ENCODE measurements around the gene SPATA33. TPM values are rescaled to one million over a fixed set of nuclear protein-coding genes. Genes with fewer than 3 reads are reported as not detected.

Gene SPATA33
- total RNA-seq (2014; rRNA removed; shearing (Covaris generic)) (1.8 and 2.7 TPM in 2 replicates), polyA plus RNA-seq (2016; fragmentation: Nextera tagmentation; extraction: Ambion mirVana) (7.5 and 8.6 TPM in 2 replicates)

GRCh38 chr16:89657442-89658220 is at the start of gene SPATA33, which contains the start of gene CHMP1A:
SPATA33 (plus strand) TSS chr16:89657836; CDS start chr16:89657912, 76 bp downstream.
CHMP1A (minus strand) TSS chr16:89657708; CDS start chr16:89657588, 120 bp downstream.
- no peaks in the 10 kb centered on the region for H3K9me2 ChIP-seq (ENCODE audit: insufficient read depth)
- peak within 1 kb of the TSS; percentile 95 for H3K4me3 ChIP-seq
- peaks cover 7% of the 10 kb centered on the region for H3K4me1 ChIP-seq (ENCODE audit: insufficient read depth)
- TF ChIP-seq EZH2 (IDR thresholded peaks at IDR 0.05; ENCODE audit: insufficient read depth, poor library complexity, severe bottlenecking) (no peak), EZH2phosphoT487 (IDR thresholded peaks at IDR 0.05; ENCODE audit: insufficient read depth, low read depth) (no peak)
- in situ Hi-C loops (cut with MboI): no loop called here
- no peaks in the 10 kb centered on the region for H3F3A ChIP-seq (ENCODE audit: insufficient read depth)
- no peaks in the 10 kb centered on the region for H3K9me3 ChIP-seq (ENCODE audit: low read depth)
- peak within 1 kb of the TSS; percentile 89 for H3K9ac ChIP-seq
- peak; percentile 96 for DNase-seq
- no peaks in the 10 kb centered on the region for H3K27me3 ChIP-seq (replicated peaks; ENCODE audit: insufficient read depth)
- peak within 1 kb of the TSS; percentile 93 for H2AFZ ChIP-seq
- peak within 1 kb of the TSS; percentile 86 for H3K4me2 ChIP-seq (ENCODE audit: unreplicated experiment)
- WGBS, 2 experiments (ENCODE audit: low coverage in 1 of 2, low lambda C conversion rate in 2 of 2, missing lambda C conversion rate in 2 of 2): 0 to 2% methylated on average over 64 to 97 of the region's 99 CpGs
- no peaks in the 10 kb centered on the region for H4K20me1 ChIP-seq (ENCODE audit: insufficient read depth)
- H3K36me3 ChIP-seq (ENCODE audit: low read depth): no peaks in the 10 kb centered on the region
- H3K27ac ChIP-seq: peak within 1 kb of the TSS; percentile 21
- peaks cover 77% of the 10 kb centered on the region for H3K79me2 ChIP-seq (ENCODE audit: insufficient read depth)

- H2AFZ ChIP-seq: no peak overlapping the region
- H3K4me3 ChIP-seq: no peak overlapping the region
- H3K36me3 ChIP-seq (ENCODE audit: low read depth): no peaks in the 10 kb centered on the region
- no peak overlapping the region for H3K27ac ChIP-seq
- WGBS, 2 experiments (ENCODE audit: low coverage in 1 of 2, low lambda C conversion rate in 2 of 2, missing lambda C conversion rate in 2 of 2): 77 to 79% methylated on average over 32 of the region's 32 CpGs
- H3K9ac ChIP-seq: no peak overlapping the region
- in situ Hi-C loops (cut with MboI): no loop called here
- no peaks in the 10 kb centered on the region for H3K9me2 ChIP-seq (ENCODE audit: insufficient read depth)
- TF ChIP-seq EZH2phosphoT487 (IDR thresholded peaks at IDR 0.05; ENCODE audit: insufficient read depth, low read depth) (no peak), EZH2 (IDR thresholded peaks at IDR 0.05; ENCODE audit: insufficient read depth, poor library complexity, severe bottlenecking) (no peak)
- H3K27me3 ChIP-seq (replicated peaks; ENCODE audit: insufficient read depth): no peaks in the 10 kb centered on the region
- H4K20me1 ChIP-seq (ENCODE audit: insufficient read depth): no peaks in the 10 kb centered on the region
- no peaks in the 10 kb centered on the region for H3K4me1 ChIP-seq (ENCODE audit: insufficient read depth)
- H3F3A ChIP-seq (ENCODE audit: insufficient read depth): peaks cover under 1% of the 10 kb centered on the region; the same call in 1 of the 2 replicates
- H3K79me2 ChIP-seq (ENCODE audit: insufficient read depth): no peaks in the 10 kb centered on the region
- DNase-seq: no peak
- no peak overlapping the region for H3K4me2 ChIP-seq (ENCODE audit: unreplicated experiment)
- H3K9me3 ChIP-seq (ENCODE audit: low read depth): no peaks in the 10 kb centered on the region
Measured at GRCh38 chr16:89607937-89608740, 49.5 kb upstream of the SPATA33 start.

GRCh38 chr16:89610108-89610453 is 47.6 kb upstream of the SPATA33 start:
- H3K27ac ChIP-seq: no peak overlapping the region
- no peak for TF ChIP-seq EZH2 (IDR thresholded peaks at IDR 0.05; ENCODE audit: insufficient read depth, poor library complexity, severe bottlenecking)
- no peak for TF ChIP-seq EZH2phosphoT487 (IDR thresholded peaks at IDR 0.05; ENCODE audit: insufficient read depth, low read depth)
- H3K4me3 ChIP-seq: no peak overlapping the region
- H4K20me1 ChIP-seq (ENCODE audit: insufficient read depth): no peaks in the 10 kb centered on the region
- H2AFZ ChIP-seq: no peak overlapping the region
- no peaks in the 10 kb centered on the region for H3K36me3 ChIP-seq (ENCODE audit: low read depth)
- no peaks in the 10 kb centered on the region for H3F3A ChIP-seq (ENCODE audit: insufficient read depth)
- WGBS, 2 experiments (ENCODE audit: low coverage in 1 of 2, low lambda C conversion rate in 2 of 2, missing lambda C conversion rate in 2 of 2): 83 to 85% methylated on average over 1 of the region's 1 CpG
- no peak for DNase-seq
- no peak overlapping the region for H3K4me2 ChIP-seq (ENCODE audit: unreplicated experiment)
- in situ Hi-C loops (cut with MboI): no loop called here
- H3K9ac ChIP-seq: no peak overlapping the region
- no peaks in the 10 kb centered on the region for H3K9me3 ChIP-seq (ENCODE audit: low read depth)
- H3K4me1 ChIP-seq (ENCODE audit: insufficient read depth): no peaks in the 10 kb centered on the region
- H3K27me3 ChIP-seq (replicated peaks; ENCODE audit: insufficient read depth): no peaks in the 10 kb centered on the region
- H3K9me2 ChIP-seq (ENCODE audit: insufficient read depth): no peaks in the 10 kb centered on the region
- H3K79me2 ChIP-seq (ENCODE audit: insufficient read depth): no peaks in the 10 kb centered on the region

- in situ Hi-C loops (cut with MboI): no loop called here
- Histone ChIP-seq H3K9me3 (ENCODE audit: low read depth) (no peaks in the 10 kb centered on the region), H3K9ac (no peak overlapping the region), H3K4me3 (no peak overlapping the region), H3K9me2 (ENCODE audit: insufficient read depth) (no peaks in the 10 kb centered on the region), H3K4me1 (ENCODE audit: insufficient read depth) (no peaks in the 10 kb centered on the region), H3K79me2 (ENCODE audit: insufficient read depth) (no peaks in the 10 kb centered on the region), H2AFZ (no peak overlapping the region), H3K27me3 (replicated peaks; ENCODE audit: insufficient read depth) (no peaks in the 10 kb centered on the region), H3K36me3 (ENCODE audit: low read depth) (no peaks in the 10 kb centered on the region), H4K20me1 (ENCODE audit: insufficient read depth) (no peaks in the 10 kb centered on the region), H3K27ac (no peak overlapping the region), H3F3A (ENCODE audit: insufficient read depth) (no peaks in the 10 kb centered on the region), H3K4me2 (ENCODE audit: unreplicated experiment) (no peak overlapping the region)
- TF ChIP-seq EZH2phosphoT487 (IDR thresholded peaks at IDR 0.05; ENCODE audit: insufficient read depth, low read depth): no peak
- no peak for TF ChIP-seq EZH2 (IDR thresholded peaks at IDR 0.05; ENCODE audit: insufficient read depth, poor library complexity, severe bottlenecking)
- WGBS, 2 experiments (ENCODE audit: low coverage in 1 of 2, low lambda C conversion rate in 2 of 2, missing lambda C conversion rate in 2 of 2): 65 to 67% methylated on average over 20 of the region's 20 CpGs
- DNase-seq: no peak
Measured at GRCh38 chr16:89612415-89613166, 45.0 kb upstream of the SPATA33 start.

Measured in GM23248 (cell line).